GM12878 (cell line): ENCODE measurements around the gene CALML5. TPM values are rescaled to one million over a fixed set of nuclear protein-coding genes. Genes with fewer than 3 reads are reported as not detected.

Source experiments
- ATAC-seq: fragments of 200-7000 bp; cut with Tn5 transposase; 3 replicates; pipeline ENCODE4 v1.9.1; 2020; ENCODE audit warnings: mild to moderate bottlenecking, moderate library complexity
- BruUV-seq: library from RNA; stranded (reverse); fragments of 400-500 nt; replicated peaks from 2 replicates; lab custom pipeline; 2021; lab: Mats Ljungman, UMichigan
- CTCF ChIA-PET: fragments of 300-600 bp; sonication (Branson Sonifier 250); formaldehyde crosslinking; extraction: SDS; loops from one replicate; lab custom pipeline; 2021; ENCODE audit warnings: inconsistent platforms; lab: Yijun Ruan, JAX
- POLR2A ChIA-PET: fragments of 350-600 bp; formaldehyde crosslinking; extraction: SDS; loops from one replicate; lab custom pipeline; 2021; ENCODE audit warnings: inconsistent platforms; lab: Charles Lee
- RAD21 ChIA-PET: fragments of 300-600 bp; sonication (Branson Sonifier 250); formaldehyde crosslinking; loops from one replicate; lab custom pipeline; 2023; ENCODE audit warnings: antibody characterized with exemption; ENCODE audit not compliant: unreplicated experiment; lab: Charles Lee
- SMC1A ChIA-PET: fragments of 300-600 bp; sonication (Branson Sonifier 250); formaldehyde crosslinking; loops from one replicate; lab custom pipeline; 2023; ENCODE audit not compliant: unreplicated experiment, uncharacterized antibody; lab: Charles Lee
- DNase-seq: peaks from one replicate; pipeline ENCODE4 v3.0.0-alpha.2; 2011; ENCODE audit warnings: low read depth, low spot score
- FAIRE-seq: peaks from 3 replicates; lab custom pipeline; 2011; peaks lifted over from hg19 to GRCh38; lab: Jason Lieb, UNC
- H2AFZ ChIP-seq: 2 replicates; pipeline ENCODE4 v1.6.0; 2011; ENCODE audit warnings: low read depth, low read length, control low read depth; ENCODE audit not compliant: control insufficient read depth
- H3K27ac ChIP-seq: 2 replicates; pipeline ENCODE4 v1.5.1; 2011; ENCODE audit warnings: control low read depth; ENCODE audit not compliant: control insufficient read depth, insufficient read depth
- H3K27me3 ChIP-seq, 2 experiments: replicated peaks in 1 of 2; 2 replicates each; pipeline versions ENCODE4 v1.6.0 to v1.6.1; 2011; ENCODE audit warnings: low read length in 1 of 2; ENCODE audit not compliant: control insufficient read depth in 2 of 2, insufficient read depth in 2 of 2
- H3K36me3 ChIP-seq, 2 experiments: 2 replicates each; pipeline ENCODE4 v1.5.1; 2011; ENCODE audit warnings: low read length in 1 of 2; ENCODE audit not compliant: control insufficient read depth in 2 of 2, insufficient read depth in 2 of 2
- H3K4me1 ChIP-seq: 2 replicates; pipeline ENCODE4 v1.6.1; 2011; ENCODE audit warnings: mild to moderate bottlenecking, low read length, moderate library complexity, mixed read lengths; ENCODE audit not compliant: control insufficient read depth, insufficient read depth
- H3K4me2 ChIP-seq: 2 replicates; pipeline ENCODE4 v1.6.0; 2011; ENCODE audit warnings: control low read depth; ENCODE audit not compliant: control insufficient read depth, insufficient read depth
- H3K4me3 ChIP-seq: fragments of 200-600 bp; sonication (generic); 2 replicates; pipeline ENCODE4 v1.5.1; 2016
- H3K79me2 ChIP-seq: 2 replicates; pipeline ENCODE4 v1.6.0; 2011; ENCODE audit warnings: low read length; ENCODE audit not compliant: control insufficient read depth, insufficient read depth
- H3K9ac ChIP-seq: 2 replicates; pipeline ENCODE4 v1.8.0; 2011; ENCODE audit warnings: low read length, control low read depth, mixed read lengths; ENCODE audit not compliant: control insufficient read depth, insufficient read depth
- H3K9me3 ChIP-seq: replicated peaks from 3 replicates; pipeline ENCODE4 v1.5.1; 2011; ENCODE audit warnings: mild to moderate bottlenecking, low read length; ENCODE audit not compliant: control insufficient read depth, insufficient read depth
- H4K20me1 ChIP-seq: 2 replicates; pipeline ENCODE4 v1.6.0; 2011; ENCODE audit not compliant: control insufficient read depth, insufficient read depth
- IRF4 ChIP-seq: IDR thresholded peaks from 2 replicates; pipeline ENCODE4 v1.6.1; 2011; ENCODE audit warnings: low read depth, low read length
- MEF2B ChIP-seq: fragments of 450-650 bp; IDR thresholded peaks from 2 replicates; pipeline ENCODE4 v1.6.1; 2018; ENCODE audit warnings: mild to moderate bottlenecking, moderate library complexity; ENCODE audit not compliant: partially characterized antibody, poor library complexity, severe bottlenecking
- MXI1 ChIP-seq: fragments of 150-350 bp; IDR thresholded peaks from 2 replicates; pipeline ENCODE4 v1.6.1; 2011; ENCODE audit warnings: low read depth, mild to moderate bottlenecking, inconsistent platforms, low read length, improper control_type of control experiment
- POLR2AphosphoS2 ChIP-seq: IDR thresholded peaks from 2 replicates; pipeline ENCODE4 v1.6.1; 2011; ENCODE audit warnings: low read depth, mild to moderate bottlenecking, low read length, improper control_type of control experiment, moderate library complexity
- POLR2AphosphoS5 ChIP-seq: IDR thresholded peaks from 2 replicates; pipeline ENCODE4 v1.6.1; 2011; ENCODE audit warnings: mild to moderate bottlenecking, low read length, inconsistent platforms
- POU2F2 ChIP-seq: IDR thresholded peaks from 3 replicates; pipeline ENCODE4 v1.6.1; 2011; ENCODE audit warnings: low read depth, mild to moderate bottlenecking, low read length, borderline replicate concordance
- RBBP5 ChIP-seq: fragments of 200-600 bp; sonication (generic); conservative IDR thresholded peaks from 2 replicates; pipeline ENCODE4 v1.6.1; 2016
- RCOR1 ChIP-seq: conservative IDR thresholded peaks from 2 replicates; pipeline ENCODE4 v1.6.1; 2012; ENCODE audit warnings: low read depth, low read length, improper control_type of control experiment
- SMAD1 ChIP-seq: fragments of 450-650 bp; IDR thresholded peaks from 2 replicates; pipeline ENCODE4 v1.6.1; 2018; ENCODE audit warnings: mild to moderate bottlenecking, low read depth; ENCODE audit not compliant: partially characterized antibody
- SMARCA5 ChIP-seq: fragments of 450-650 bp; IDR thresholded peaks from 2 replicates; pipeline ENCODE4 v1.6.1; 2017; ENCODE audit warnings: mild to moderate bottlenecking
- SMC3 ChIP-seq: IDR thresholded peaks from 2 replicates; pipeline ENCODE4 v1.6.1; 2011; ENCODE audit warnings: low read length, improper control_type of control experiment, borderline replicate concordance
- SRF ChIP-seq, 2 experiments: IDR thresholded peaks; 2 replicates each; pipeline ENCODE4 v1.6.1; 2011; ENCODE audit warnings: low read depth in 2 of 2, low read length in 2 of 2, mild to moderate bottlenecking in 1 of 2, moderate library complexity in 1 of 2
- WGBS: methylation state at CpG from one replicate; pipeline ENCODE4 v1.1.6; 2016; ENCODE audit warnings: low lambda C conversion rate; ENCODE audit not compliant: insufficient replicate concordance, insufficient coverage; ENCODE audit errors: missing lambda C conversion rate; 5-methylcytosine and 5-hydroxymethylcytosine counted together
- in situ Hi-C: fragments of 300-500 bp; cut with MboI; formaldehyde crosslinking; loops from 9 replicates; pipeline ENCODE4 v1.14.3; 2018; ENCODE audit warnings: mixed read lengths
- intact Hi-C: fragments of 100-400 bp; cut with micrococcal nuclease; formaldehyde crosslinking; loops from one replicate; pipeline ENCODE4 v1.14.2; 2022; ENCODE audit not compliant: unreplicated experiment
- polyA plus RNA-seq, 11 experiments: library from polyadenylated mRNA; depleted of rRNA in 4 of 11; unstranded in 6 of 11; stranded (reverse) in 5 of 11; fragments of >200 nt; fragmentation: Nextera tagmentation in 4 of 11; fragmentation: Illumina TruSeq in 1 of 11; extraction: Ambion mirVana in 4 of 11; extraction: Trizol in 1 of 11; gene quantifications; 1 replicate in 1 of 11; 2 replicates in 10 of 11; pipeline versions ENCODE4 v1.2.1 to v1.2.3, GENCODE V29; 2011 to 2016; ENCODE audit warnings: inconsistent platforms in 2 of 11, missing spikeins in 2 of 11, low read depth in 1 of 11
- total RNA-seq, 4 experiments: library from RNA; depleted of rRNA in 3 of 4; stranded (reverse); fragments of >200 nt in 3 of 4; fragmentation: Illumina TruSeq in 1 of 4; extraction: Trizol in 1 of 4; gene quantifications; 2 replicates each; pipeline versions ENCODE4 v1.2.1 to v1.2.3, GENCODE V29; 2013 to 2021
- TF ChIP-seq, protein P1 (sequence below): IDR thresholded peaks from 2 replicates; pipeline ENCODE4 v1.6.1; 2012; ENCODE audit warnings: low read depth, low read length, improper control_type of control experiment
- TF ChIP-seq, protein P2 (sequence below): fragments of 450-650 bp; IDR thresholded peaks from 2 replicates; pipeline ENCODE4 v1.6.1; 2014; ENCODE audit warnings: mild to moderate bottlenecking

The CALML5 gene
- total and polyA plus RNA-seq, 10 of the 15 experiments (the other 5 are each of a cell fraction or from before 2014, with no cell fraction given): not detected

DNA sequence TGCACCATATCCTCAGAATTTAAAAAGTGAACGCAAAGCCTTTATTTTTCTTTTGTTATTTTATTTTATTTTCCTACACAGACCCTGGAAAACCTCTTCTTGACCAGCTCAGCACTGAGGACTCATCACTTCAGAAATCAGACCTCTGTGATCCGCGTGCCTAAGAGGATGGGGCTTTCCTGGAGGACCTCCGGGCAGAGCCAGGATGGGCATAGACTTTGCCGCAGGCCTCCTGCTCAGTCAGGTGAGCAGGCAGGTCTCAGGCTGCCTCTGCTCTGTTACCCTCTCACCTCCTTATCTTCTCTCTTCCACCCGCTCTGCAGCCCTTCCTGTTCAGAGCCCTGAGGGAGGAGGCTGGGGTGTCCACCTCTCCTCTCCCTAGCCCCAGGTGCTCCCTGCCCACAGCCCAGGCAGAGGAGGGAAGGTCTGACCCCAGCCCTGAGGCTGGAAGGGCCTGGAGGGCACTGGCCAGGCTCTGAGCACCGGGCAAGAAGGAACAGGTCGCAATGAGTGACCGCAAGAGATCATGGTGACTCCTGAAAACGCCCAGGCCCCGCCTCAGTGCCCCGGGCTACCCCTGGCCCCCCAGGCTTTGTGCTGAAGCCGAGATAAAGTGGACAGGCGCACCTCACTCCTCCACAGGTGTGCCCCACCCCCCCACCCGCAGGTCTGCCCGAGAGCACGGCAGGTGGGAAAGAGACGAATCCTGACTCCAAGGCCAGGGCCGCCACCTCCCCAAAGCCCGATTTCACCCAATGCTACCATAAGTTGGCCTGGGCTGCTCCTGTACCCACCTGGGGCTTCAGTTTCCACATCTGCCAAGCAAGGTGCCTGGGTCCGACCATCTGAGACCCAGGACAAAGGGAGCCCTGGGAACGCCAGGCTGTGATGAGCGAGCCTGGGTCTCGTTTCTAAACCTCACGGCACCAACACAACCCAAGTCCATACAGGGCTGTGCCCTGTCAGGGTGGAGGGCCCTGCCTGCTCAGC, 2.8 kb downstream of the CALML5 start:
- H3K27ac ChIP-seq: no peak overlapping the region
- TF ChIP-seq POLR2AphosphoS5 (no peak), IRF4 (no peak), SRF (IDR thresholded peaks at IDR 0.05; ENCODE audit: low read depth in 2 of 2, low read length in 2 of 2) (no peak), RBBP5 (no peak), MXI1 (no peak), SMAD1 (no peak), POU2F2 (no peak), RCOR1 (no peak), POLR2AphosphoS2 (no peak), SMC3 (no peak), MEF2B (no peak), SMARCA5 (no peak)
- TF ChIP-seq, protein P1, sequence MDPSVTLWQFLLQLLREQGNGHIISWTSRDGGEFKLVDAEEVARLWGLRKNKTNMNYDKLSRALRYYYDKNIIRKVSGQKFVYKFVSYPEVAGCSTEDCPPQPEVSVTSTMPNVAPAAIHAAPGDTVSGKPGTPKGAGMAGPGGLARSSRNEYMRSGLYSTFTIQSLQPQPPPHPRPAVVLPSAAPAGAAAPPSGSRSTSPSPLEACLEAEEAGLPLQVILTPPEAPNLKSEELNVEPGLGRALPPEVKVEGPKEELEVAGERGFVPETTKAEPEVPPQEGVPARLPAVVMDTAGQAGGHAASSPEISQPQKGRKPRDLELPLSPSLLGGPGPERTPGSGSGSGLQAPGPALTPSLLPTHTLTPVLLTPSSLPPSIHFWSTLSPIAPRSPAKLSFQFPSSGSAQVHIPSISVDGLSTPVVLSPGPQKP: no peak
- TF ChIP-seq, protein P2, sequence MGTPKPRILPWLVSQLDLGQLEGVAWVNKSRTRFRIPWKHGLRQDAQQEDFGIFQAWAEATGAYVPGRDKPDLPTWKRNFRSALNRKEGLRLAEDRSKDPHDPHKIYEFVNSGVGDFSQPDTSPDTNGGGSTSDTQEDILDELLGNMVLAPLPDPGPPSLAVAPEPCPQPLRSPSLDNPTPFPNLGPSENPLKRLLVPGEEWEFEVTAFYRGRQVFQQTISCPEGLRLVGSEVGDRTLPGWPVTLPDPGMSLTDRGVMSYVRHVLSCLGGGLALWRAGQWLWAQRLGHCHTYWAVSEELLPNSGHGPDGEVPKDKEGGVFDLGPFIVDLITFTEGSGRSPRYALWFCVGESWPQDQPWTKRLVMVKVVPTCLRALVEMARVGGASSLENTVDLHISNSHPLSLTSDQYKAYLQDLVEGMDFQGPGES: no peak
- CTCF ChIA-PET: interaction anchor here (1.0 kb wide), 1 partner anchor 54 kb away, joined by 3 read pairs; no protein-coding TSS in a partner anchor
- H3K4me3 ChIP-seq: no peak overlapping the region
- peaks cover 3% of the 10 kb centered on the region; the same call in 2 of the 3 replicates for H3K9me3 ChIP-seq
- no peaks in the 10 kb centered on the region for H3K4me1 ChIP-seq
- no peak for ATAC-seq
- intact Hi-C loops (no loop called here), in situ Hi-C loops (no loop called here)
- H3K27me3 ChIP-seq: no peaks in the 10 kb centered on the region; a peak in 2 of 4 replicates
- no peak overlapping the region for H3K9ac ChIP-seq
- no peak overlapping the region for H3K4me2 ChIP-seq
- no peaks in the 10 kb centered on the region for H3K79me2 ChIP-seq
- RAD21 ChIA-PET: no interaction called here
- FAIRE-seq: no peak
- H4K20me1 ChIP-seq: no peaks in the 10 kb centered on the region
- BruUV-seq: no TSS peak
- H2AFZ ChIP-seq: no peak overlapping the region
- WGBS: 68% methylated on average over 16 of the region's 25 CpGs
- no peaks in the 10 kb centered on the region for H3K36me3 ChIP-seq
- SMC1A ChIA-PET: interaction anchor here (1.0 kb wide), 1 partner anchor 126 kb away, joined by 3 read pairs; no protein-coding TSS in a partner anchor
- no peak for DNase-seq
- POLR2A ChIA-PET: no interaction called here
